GM18526 (cell line): Measurements from ENCODE around the gene MEOX2.

ENCODE experiments used
- POLR2A ChIP-seq: IDR thresholded peaks from 3 replicates; pipeline ENCODE4 v1.6.1; 2011; ENCODE audit not compliant: insufficient read length; ENCODE audit errors: extremely low read depth

MEOX2 gene

GRCh38 chr7:15686295-15686956 lies at the start of gene MEOX2:
MEOX2 (minus strand) TSS chr7:15686683; CDS start chr7:15686402, 281 bp downstream.
- no peak for TF ChIP-seq POLR2A

- no peak for TF ChIP-seq POLR2A
These were observed 43.3 kb upstream of the MEOX2 start for GRCh38 chr7:15729746-15730145.

GRCh38 chr7:15725051-15725450 lies 38.6 kb upstream of the MEOX2 start:
- no peak for TF ChIP-seq POLR2A

GRCh38 chr7:15723841-15724240 lies 37.4 kb upstream of the MEOX2 start:
- TF ChIP-seq POLR2A, result no peak

- no peak for TF ChIP-seq POLR2A
These were observed 34.5 kb upstream of the MEOX2 start for GRCh38 chr7:15720849-15721471.

GRCh38 chr7:15719311-15719710 lies 32.8 kb upstream of the MEOX2 start:
- TF ChIP-seq POLR2A, result no peak

- no peak for TF ChIP-seq POLR2A
These were observed 29.0 kb upstream of the MEOX2 start for GRCh38 chr7:15715435-15715834.

- no peak for TF ChIP-seq POLR2A
These were observed 23.5 kb upstream of the MEOX2 start for GRCh38 chr7:15709978-15710377.

- TF ChIP-seq POLR2A, result no peak
These were observed 21.1 kb upstream of the MEOX2 start for GRCh38 chr7:15707570-15707969.

- no peak for TF ChIP-seq POLR2A
These were observed 17.2 kb upstream of the MEOX2 start for GRCh38 chr7:15703732-15704131.

- TF ChIP-seq POLR2A, result no peak
These were observed 6.1 kb upstream of the MEOX2 start for GRCh38 chr7:15692501-15693020.

- TF ChIP-seq POLR2A, result no peak
These were observed 2.4 kb upstream of the MEOX2 start for GRCh38 chr7:15688911-15689310.

GRCh38 chr7:15688279-15688626 lies 1.8 kb upstream of the MEOX2 start:
- no peak for TF ChIP-seq POLR2A

- no peak for TF ChIP-seq POLR2A
These were observed 1.2 kb upstream of the MEOX2 start for GRCh38 chr7:15687546-15688278.

- TF ChIP-seq POLR2A, result no peak
These were observed 568 bp upstream of the MEOX2 start for GRCh38 chr7:15686957-15687545.
